MCF 10A (cell line): ENCODE measurements around the gene MCCC1. TPM values are rescaled to one million over a fixed set of nuclear protein-coding genes. Genes with fewer than 3 reads are reported as not detected.

Experiments used
- BruUV-seq: library from RNA; stranded (reverse); fragments of 400-500 nt; replicated peaks from 2 replicates; lab custom pipeline; 2021; lab: Mats Ljungman, UMichigan
- CTCF ChIA-PET: fragments of 300-600 bp; sonication (Branson Sonifier 250); formaldehyde crosslinking; extraction: SDS; loops from one replicate; lab custom pipeline; 2021; ENCODE audit warnings: antibody characterized with exemption, inconsistent platforms; lab: Yijun Ruan, JAX
- POLR2A ChIA-PET: fragments of 300-600, 350-650 bp; sonication (Branson Sonifier 250); formaldehyde crosslinking; extraction: SDS; loops from one replicate; lab custom pipeline; 2020; ENCODE audit warnings: antibody characterized with exemption, inconsistent platforms; lab: Yijun Ruan, JAX
- DNase-seq: peaks from one replicate; pipeline ENCODE4 v3.0.0-alpha.2; 2018; ENCODE audit not compliant: unreplicated experiment
- H3K27ac Mint-ChIP-seq: one replicate; pipeline ENCODE4 v1.8.0; 2022; ENCODE audit warnings: mild to moderate bottlenecking, low read depth, mixed read lengths; ENCODE audit not compliant: unreplicated experiment
- H3K27me3 Mint-ChIP-seq: one replicate; pipeline ENCODE4 v1.8.0; 2022; ENCODE audit warnings: mixed read lengths; ENCODE audit not compliant: insufficient read depth, unreplicated experiment
- H3K36me3 Mint-ChIP-seq: one replicate; pipeline ENCODE4 v1.8.0; 2022; ENCODE audit warnings: mild to moderate bottlenecking, moderate library complexity, mixed read lengths; ENCODE audit not compliant: insufficient read depth, unreplicated experiment
- H3K4me1 Mint-ChIP-seq: one replicate; pipeline ENCODE4 v1.8.0; 2022; ENCODE audit warnings: mixed read lengths; ENCODE audit not compliant: insufficient read depth, unreplicated experiment
- H3K4me3 Mint-ChIP-seq: one replicate; pipeline ENCODE4 v1.8.0; 2022; ENCODE audit warnings: mild to moderate bottlenecking, moderate library complexity, mixed read lengths; ENCODE audit not compliant: unreplicated experiment
- H3K9me3 Mint-ChIP-seq: one replicate; pipeline ENCODE4 v1.8.0; 2022; ENCODE audit warnings: mixed read lengths; ENCODE audit not compliant: unreplicated experiment
- intact Hi-C: fragments of 100-400 bp; cut with micrococcal nuclease; formaldehyde crosslinking; loops from 2 replicates; pipeline ENCODE4 v1.14.1; 2022
- total RNA-seq: library from RNA; stranded (reverse); gene quantifications from 2 replicates; pipeline ENCODE4 v1.2.3, GENCODE V29; 2022
- TF ChIP-seq, protein P1 (sequence below): fragments of 200-600 bp; IDR thresholded peaks from one replicate; pipeline ENCODE4 v1.8.0; 2022; ENCODE audit warnings: antibody characterized with exemption, mild to moderate bottlenecking; ENCODE audit not compliant: unreplicated experiment

MCCC1 gene
- total RNA-seq, 1 experiment from 2014 or later = 38.8 TPM

DNA sequence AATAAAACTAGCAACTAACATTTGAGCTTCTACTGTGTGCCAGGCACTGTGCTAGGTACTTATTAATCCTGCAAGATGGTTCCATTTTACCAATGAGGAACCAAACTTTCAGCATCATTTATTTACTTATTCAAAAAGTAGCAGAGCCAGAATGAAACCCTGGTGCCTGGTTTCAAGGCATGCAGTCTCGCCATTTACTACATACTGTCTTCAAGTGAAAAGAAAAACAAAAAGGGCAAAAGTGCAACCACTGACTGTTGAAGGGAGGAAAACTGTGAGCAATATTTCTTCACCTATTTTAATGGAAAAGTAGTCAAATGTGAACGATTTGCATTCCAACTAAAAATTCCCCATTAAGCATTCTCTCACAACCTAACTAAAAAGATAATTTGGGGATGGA is 127.7 kb downstream of the MCCC1 start:
- intact Hi-C loops = no loop called here
- no peak overlapping the region for H3K4me3 Mint-ChIP-seq
- TF ChIP-seq, protein P1, sequence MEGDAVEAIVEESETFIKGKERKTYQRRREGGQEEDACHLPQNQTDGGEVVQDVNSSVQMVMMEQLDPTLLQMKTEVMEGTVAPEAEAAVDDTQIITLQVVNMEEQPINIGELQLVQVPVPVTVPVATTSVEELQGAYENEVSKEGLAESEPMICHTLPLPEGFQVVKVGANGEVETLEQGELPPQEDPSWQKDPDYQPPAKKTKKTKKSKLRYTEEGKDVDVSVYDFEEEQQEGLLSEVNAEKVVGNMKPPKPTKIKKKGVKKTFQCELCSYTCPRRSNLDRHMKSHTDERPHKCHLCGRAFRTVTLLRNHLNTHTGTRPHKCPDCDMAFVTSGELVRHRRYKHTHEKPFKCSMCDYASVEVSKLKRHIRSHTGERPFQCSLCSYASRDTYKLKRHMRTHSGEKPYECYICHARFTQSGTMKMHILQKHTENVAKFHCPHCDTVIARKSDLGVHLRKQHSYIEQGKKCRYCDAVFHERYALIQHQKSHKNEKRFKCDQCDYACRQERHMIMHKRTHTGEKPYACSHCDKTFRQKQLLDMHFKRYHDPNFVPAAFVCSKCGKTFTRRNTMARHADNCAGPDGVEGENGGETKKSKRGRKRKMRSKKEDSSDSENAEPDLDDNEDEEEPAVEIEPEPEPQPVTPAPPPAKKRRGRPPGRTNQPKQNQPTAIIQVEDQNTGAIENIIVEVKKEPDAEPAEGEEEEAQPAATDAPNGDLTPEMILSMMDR = no peak
- ChIA-PET POLR2A (no interaction called here), CTCF (interaction anchor here (0.6 to 0.7 kb wide), 2 partner anchors 8 to 9 kb away, joined by 3 read pairs; partner anchors contain the start of gene DCUN1D1)
- peaks cover 15% of the 10 kb centered on the region for H3K4me1 Mint-ChIP-seq
- no peak for DNase-seq
- no peaks in the 10 kb centered on the region for H3K36me3 Mint-ChIP-seq
- BruUV-seq = no TSS peak
- H3K27me3 Mint-ChIP-seq = no peaks in the 10 kb centered on the region
- no peak overlapping the region for H3K27ac Mint-ChIP-seq
- H3K9me3 Mint-ChIP-seq = no peaks in the 10 kb centered on the region

DNA sequence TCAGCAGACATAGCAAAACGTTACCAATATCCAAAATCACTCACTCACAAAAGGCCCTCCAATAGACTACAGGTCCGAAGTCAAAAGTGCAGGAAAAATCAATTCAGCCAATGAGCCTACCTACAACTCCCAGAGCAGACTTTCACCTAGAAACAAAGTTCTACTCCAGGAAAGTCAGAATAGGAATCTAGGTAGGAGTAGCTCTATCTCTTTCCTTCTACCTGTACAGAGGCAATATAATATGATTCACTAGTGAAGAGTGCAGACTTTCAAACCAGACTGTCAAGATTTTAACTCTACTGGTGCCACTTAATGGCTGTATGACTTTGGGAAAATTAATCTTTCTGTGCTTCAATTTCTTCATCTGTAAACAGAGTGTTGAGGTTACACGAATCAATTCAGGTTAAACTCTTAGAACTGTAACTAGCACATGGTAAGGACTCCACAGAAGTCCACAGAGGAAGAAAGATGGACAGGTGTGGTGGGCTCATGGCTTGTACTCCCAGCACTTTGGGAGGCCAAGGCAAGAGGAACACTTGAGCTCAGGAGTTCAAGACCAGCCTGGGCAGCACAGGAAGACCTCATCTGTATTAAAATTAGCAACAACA is 128.4 kb downstream of the MCCC1 start:
- Mint-ChIP-seq H3K4me1 (peaks cover 15% of the 10 kb centered on the region), H3K27ac (no peak overlapping the region), H3K4me3 (no peak overlapping the region), H3K27me3 (no peaks in the 10 kb centered on the region), H3K9me3 (no peaks in the 10 kb centered on the region), H3K36me3 (no peaks in the 10 kb centered on the region)
- ChIA-PET CTCF (interaction anchor here (0.6 kb wide), 1 partner anchor 10 kb away, joined by 3 read pairs; the partner anchor contains the start of gene DCUN1D1), POLR2A (interaction anchor here (0.8 to 1.6 kb wide), 3 partner anchors 9 to 45 kb away, joined by 3 to 5 read pairs (median 4); no protein-coding TSS in a partner anchor)
- intact Hi-C loops = no loop called here
- BruUV-seq = no TSS peak
- TF ChIP-seq, protein P1 = no peak
- no peak for DNase-seq

DNA sequence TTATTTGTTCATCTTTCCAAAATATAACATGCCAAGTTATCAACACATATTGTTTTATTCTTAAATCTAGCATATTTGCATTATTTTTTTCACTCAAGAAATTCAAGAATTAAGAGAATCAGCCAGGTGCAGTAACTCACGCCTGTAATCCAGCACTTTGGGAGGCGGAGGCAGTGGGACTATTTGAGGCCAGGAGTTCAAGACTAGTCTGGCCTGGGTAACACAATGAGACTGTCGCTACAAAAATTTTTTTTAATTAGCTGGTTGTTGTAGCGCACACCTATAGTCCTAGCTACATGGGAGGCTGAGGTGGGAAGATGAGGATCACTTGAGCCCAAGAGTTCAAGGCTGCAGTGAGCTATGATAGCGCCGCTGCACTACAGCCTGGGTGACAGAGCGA is 129.4 kb downstream of the MCCC1 start:
- BruUV-seq = no TSS peak
- CTCF ChIA-PET = no interaction called here
- H3K9me3 Mint-ChIP-seq = no peaks in the 10 kb centered on the region
- DNase-seq = no peak
- H3K27ac Mint-ChIP-seq = no peak overlapping the region
- POLR2A ChIA-PET = interaction anchor here (0.8 to 1.6 kb wide), 3 partner anchors 8 to 44 kb away, joined by 3 to 6 read pairs (median 5); no protein-coding TSS in a partner anchor
- intact Hi-C loops = no loop called here
- no peaks in the 10 kb centered on the region for H3K36me3 Mint-ChIP-seq
- H3K4me1 Mint-ChIP-seq = peaks cover 15% of the 10 kb centered on the region
- TF ChIP-seq, protein P1 = no peak
- H3K4me3 Mint-ChIP-seq = no peak overlapping the region
- H3K27me3 Mint-ChIP-seq = no peaks in the 10 kb centered on the region

DNA sequence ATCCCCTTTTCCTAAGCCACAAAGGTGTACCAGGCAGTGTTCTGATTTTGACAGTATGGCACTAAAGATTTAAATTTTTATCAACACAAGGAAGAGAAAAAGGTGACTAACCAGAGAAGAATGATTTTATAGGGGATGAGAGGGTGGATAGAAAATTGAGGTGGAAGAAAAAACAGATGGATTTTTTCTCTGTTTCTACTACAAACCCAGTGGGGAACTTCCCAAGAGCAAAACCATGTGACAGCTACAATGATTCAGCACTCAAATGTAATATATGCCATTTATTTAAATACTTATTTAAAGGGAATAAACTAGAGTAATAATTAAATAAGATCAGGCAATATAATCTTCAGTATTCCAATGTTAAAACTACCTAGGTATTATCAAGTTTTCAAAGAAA is 130.0 kb downstream of the MCCC1 start:
- DNase-seq = peak; percentile 23

More for the DNA sequence above, 130.0 kb downstream of the MCCC1 start:
- intact Hi-C loops = no loop called here
- Mint-ChIP-seq H3K9me3 (no peaks in the 10 kb centered on the region), H3K4me3 (no peak overlapping the region), H3K27me3 (no peaks in the 10 kb centered on the region), H3K4me1 (peaks cover 15% of the 10 kb centered on the region), H3K27ac (peak overlapping the region; percentile 85), H3K36me3 (no peaks in the 10 kb centered on the region)
- ChIA-PET CTCF (no interaction called here), POLR2A (interaction anchor here (0.6 to 1.6 kb wide), 3 partner anchors 8 to 19 kb away, joined by 3 to 6 read pairs (median 5); no protein-coding TSS in a partner anchor)
- no TSS peak for BruUV-seq
- TF ChIP-seq, protein P1 = no peak
